Activated CD4-positive, CD25-positive, alpha-beta regulatory T cell treated with anti-CD3 and anti-CD28 coated beads, Interleukin-2, amount 50 U/mL, for 16 hours (primary cell): ENCODE measurements around the gene PPIB.
A peak's percentile ranks its signal among the peaks of the same experiment; 100 is the strongest.

Experiments
- DNase-seq: peaks from one replicate; pipeline ENCODE4 v3.0.0-alpha.2; 2020; ENCODE audit warnings: low read depth, low spot score

Gene PPIB

DNA sequence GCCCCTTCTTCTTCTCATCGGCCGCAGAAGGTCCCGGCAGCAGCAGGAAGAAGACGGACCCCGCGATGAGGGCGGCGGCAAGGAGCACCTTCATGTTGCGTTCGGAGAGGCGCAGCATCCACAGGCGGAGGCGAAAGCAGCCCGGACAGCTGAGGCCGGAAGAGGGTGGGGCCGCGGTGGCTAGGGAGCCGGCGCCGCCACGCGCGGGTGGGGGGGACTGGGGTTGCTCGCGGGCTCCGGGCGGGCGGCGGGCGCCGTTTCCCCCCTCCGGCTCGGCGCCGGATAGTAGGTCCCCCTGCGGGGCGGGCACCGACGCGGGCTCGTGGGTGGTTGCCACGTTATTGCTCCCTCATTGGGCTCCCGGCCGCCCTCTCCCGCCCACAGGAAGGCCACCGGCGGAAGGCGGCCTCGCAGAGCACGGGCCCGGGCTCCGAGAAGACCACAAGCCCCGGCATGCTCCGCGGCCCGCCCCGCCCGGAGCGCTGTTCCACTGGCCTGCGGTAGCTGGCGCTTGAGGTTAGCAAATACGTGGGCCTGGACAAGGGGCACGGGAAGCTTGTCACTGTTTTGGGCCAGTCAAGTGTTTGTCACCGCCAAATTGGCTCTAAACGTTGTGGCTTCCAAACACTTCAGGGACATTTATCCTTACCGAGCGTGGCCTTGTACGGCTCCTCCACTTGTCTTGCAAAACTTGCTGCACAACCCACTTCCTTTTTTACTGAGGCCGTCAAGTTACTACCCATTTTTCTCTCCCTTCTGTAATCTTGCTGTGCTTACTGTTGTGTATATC, at the start of gene PPIB:
Gene PPIB (minus strand): TSS at position 154 of the 790 bp plus-strand sequence. CDS start 36 bp downstream, at position 118.
- DNase-seq: peak; percentile 95

DNA sequence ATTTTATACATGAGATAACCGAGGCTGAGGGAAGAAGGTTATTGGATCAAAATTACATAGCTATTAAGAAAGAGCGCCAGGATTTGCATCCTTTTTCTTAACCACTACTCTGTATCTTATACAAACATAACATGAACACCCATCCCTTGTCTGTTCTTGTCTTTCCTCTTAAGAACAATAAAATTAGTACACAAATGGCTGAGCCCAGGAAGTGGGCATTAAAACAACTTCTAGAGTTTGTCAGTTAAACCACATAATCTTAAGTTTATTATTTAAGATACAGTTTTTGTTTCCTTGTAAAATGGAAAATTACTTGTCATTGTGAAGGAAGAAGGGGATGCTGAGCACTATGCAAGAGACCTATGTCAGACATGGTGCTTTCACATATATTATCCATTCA, 48.9 kb upstream of the PPIB start:
- DNase-seq: no peak

DNA sequence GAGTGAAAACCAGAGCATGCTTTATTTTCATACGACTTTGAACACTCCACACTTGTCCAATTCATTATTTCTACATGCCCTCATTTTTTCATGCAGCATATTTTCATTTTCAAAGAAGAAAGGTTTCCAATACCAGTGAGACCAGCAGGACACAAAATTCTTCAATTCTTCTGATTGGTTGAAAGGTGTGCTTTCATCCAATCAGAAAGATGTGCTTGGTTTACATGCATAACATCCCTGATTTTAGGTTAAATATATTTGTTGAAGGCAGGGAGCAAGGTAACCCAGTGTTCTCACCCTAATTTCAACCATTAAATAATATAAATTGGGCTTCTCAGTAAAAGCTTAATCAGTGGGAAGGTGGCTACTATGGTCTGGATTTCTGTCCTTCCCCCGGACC, 47.5 kb upstream of the PPIB start:
- no peak for DNase-seq

DNA sequence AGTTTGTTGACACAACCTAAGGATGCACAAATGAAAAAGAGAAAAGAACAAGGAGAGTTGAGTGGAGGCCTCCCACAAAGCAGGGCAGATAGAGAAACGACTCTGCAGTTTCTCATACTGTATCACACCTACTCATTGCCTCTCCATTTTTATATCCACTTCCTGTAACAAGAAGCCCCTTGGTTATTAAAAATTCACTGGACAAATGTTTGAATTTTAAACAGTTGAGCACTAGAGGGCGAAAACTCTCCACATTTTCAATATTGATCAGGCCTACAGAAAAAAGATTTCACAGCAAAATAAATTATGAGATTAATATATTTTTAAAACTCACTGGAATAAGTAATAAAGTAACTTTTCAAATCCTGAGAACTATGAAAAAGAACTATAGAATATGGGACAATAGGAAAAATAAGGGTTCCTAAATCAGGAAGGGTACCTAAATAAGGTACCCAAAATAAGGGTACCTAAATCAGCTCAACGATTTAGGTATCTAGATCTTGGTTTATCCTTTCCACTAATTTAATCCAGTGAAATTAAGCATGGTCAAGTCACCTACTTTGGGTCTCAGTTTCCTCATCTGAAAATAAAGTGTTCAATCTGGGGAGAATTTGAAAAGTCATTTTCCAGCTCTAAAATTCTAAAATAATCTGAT, 47.0 kb upstream of the PPIB start:
- DNase-seq: no peak

DNA sequence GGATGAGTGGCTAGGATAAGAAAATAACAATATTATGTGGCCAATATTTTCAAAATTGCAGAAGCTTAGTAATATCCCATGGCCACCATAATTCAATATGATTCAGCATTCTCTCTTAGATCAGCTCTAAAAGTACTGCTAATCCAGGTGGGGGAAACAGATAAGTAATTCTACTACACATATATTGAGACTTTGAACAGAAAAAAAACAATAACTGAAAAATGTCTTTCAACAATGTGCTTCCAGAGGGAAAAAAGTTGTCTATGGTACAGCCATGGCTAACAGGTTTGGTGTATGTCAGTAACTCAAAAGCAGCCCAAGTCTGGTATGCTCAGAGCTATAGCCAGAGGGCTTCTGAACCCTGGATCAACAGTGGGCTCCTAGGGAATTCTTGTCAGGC, 42.4 kb upstream of the PPIB start:
- no peak for DNase-seq

DNA sequence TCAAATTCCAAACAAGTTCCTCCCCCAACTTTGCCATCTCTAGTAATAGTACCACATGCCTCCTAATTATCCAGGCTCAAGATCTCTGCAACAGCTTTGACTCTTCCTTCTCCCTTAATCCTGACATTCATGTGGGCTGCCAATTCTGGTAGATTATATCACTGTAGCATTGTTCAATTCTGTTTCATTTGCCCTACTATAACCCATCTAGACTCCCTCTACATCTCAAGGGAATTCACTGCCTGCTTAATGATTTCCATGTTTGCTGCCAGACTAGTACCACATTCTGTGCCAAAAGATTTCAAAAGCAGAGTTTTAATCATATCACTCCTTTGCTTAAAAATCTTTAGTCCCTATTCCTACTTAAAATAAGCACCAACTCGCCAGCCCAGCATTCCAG, 34.6 kb upstream of the PPIB start:
- no peak for DNase-seq

DNA sequence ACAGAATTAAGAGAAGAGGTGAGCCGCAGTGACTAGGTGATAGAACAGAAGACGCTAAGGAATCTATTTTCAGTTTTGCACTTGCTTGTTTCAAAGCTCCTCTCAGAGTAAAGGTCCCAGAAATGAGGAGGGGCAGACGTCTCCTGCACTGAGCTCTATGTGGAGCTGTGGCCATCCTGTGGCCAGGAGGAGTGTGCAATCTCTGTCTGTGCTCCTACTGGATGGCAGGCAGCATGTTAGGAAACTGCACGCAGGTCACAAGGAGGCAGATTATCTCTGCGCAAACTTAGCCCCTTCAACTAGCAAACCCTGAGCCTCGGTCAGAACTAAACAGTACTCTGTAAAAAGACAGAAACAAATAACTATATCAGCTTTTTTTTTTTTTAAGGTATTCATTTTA, 31.1 kb upstream of the PPIB start:
- no peak for DNase-seq

DNA sequence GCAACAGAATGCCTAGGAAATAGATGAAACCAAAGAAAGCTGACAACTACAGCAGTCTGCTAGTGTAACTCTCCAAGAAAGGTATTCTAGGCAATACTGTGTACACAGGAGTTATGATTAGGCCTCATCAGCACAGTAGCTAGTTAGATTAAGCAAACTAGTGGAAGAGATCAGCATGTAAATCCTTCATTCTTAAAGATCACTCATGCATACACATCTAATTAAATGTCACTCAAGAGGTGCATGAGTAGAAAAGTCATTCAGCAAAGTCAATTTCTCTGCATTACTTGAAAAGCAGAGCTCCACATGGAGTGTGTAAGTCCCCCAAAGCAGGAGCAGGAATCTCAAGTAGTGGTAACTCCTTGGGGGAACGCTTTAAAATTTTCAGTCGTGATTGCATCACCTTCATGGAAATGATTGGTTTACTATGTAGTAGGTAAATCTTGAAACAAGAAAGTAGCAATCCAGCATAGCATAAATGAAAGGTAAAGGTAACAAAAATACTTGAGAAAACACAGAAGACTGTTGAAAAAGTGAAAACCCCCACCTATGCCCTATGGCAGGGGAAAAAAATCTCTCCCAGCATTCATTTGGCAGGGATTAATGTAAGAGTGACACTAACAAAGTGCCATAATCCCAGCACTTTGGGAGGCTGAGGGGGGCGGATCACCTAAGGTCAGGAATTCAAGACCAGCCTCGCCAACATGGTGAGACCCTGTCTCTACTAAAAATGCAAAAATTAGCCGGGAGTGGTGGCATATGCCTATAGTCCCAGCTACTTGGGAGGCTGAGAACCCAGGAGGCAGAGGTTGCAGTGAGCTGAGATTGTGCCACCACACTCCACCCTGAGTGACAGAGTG, 29.4 kb upstream of the PPIB start:
- DNase-seq: no peak

DNA sequence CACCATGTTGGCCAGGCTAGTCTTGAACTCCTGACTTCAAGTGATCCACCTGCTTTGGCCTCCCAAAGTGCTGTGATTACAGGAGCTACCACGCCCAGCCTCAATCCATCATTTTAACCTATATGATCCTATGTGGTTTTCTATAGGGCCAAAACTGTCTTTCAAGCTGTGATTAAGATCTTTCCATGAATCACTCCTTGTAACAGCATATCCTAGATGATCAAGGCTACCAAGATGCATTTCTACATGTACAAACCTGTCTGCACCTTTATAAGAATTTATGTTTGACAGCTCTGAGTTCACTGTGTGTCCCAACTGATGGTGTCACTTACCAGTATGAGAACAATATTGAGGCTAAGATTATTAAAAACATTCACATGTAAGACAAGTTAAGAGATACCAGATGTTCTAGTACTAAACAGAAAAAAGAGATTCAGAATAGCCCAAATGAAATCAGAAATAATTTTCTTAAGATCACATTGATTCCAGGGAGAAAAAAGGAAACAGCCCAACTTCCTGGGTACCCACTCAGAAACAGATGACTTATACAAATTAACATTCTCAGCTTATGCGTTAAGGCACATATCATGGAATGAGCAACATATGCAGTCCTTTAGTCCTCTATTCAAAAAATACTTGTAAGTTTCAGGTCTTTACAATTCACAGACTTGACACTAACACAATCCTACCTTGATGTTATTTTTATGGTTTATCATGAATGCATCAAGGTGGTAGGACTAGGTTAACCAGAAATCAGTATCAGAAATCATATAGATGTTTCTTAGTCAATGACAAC, 24.8 kb upstream of the PPIB start:
- no peak for DNase-seq

DNA sequence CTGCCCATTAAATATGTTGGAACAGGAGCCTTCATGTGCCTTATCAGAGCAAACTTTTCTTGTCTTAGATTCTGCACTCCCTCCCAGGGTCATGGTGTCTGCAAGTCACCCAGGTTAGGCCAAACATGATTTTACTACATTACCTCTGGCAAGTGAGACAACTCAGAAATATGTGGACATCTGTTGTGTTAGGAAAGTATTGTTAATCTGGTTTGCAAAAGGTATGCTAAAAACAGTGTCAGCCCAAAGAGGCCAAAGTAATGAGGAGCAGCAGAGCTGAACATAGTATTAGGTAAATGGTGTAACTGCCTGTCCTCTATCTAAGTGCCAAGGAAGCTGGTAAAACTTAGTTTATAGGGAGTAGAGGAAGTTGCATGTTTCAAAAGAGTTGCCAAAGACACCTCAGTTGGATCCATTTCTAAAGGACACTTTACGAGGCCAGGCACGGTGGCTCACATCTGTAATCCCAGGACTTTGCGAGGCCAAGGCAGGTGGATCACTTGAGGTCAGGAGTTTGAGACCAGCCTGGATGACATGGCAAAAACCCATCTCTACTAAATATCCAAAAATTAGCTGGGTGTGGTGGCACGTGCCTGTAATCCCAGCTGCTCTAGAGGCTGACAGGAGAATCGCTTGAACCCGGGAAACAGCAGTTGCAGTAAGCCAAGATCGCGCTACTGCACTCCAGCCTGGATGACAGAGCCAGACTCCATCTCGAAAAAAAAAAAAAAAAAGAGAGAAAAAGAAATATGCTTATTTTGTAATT, 22.5 kb upstream of the PPIB start:
- DNase-seq: no peak

DNA sequence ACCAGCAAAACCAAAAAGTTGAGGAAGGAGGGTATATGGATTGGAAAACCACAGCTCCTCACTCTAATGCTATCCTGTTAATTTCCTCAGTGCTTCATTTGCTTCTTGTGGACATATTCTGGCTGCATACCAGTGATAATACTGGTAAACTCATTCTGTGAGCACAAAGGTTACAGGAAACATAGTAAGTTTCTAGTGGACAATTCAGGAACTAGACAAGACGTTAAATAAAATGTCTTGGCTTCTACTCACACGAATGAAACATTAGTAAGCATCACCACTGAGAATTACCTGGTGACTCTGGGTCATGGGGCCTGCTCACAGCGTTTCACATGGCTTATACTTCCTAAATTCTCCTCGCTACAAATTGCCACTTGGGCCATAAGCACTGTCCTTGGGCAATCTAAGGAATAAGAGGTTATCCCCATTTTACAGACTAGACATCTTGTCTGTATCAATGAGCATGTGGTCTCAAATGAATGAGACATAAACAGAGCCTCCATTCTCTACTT, 20.1 kb upstream of the PPIB start:
- DNase-seq: no peak

DNA sequence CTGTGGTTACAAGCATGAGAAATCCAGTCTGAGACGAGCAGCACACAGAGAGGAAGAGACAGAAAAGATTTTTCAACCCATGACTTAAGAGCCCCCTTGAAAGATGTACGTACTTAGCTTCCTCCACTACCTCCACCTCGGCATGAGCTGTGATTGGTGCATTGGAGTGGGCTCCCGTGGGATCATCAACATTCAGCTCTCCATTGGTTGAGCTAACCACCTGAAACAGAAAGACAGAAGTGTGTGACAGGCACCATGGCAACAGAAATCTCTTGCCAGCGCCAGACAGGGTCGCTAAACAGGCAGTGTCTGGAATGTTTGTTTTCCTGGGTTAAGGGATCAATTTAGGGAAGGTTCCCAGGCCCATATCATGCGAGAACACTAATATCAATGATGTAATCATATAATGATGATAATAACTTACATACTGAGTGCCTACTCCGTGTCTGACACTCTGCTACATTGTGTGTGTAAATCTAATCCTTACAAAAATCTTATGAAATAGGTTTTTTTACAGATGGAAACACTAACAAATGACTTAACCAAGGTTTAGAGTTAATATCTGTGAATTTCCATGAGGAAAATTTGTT, 17.5 kb upstream of the PPIB start:
- DNase-seq: no peak

DNA sequence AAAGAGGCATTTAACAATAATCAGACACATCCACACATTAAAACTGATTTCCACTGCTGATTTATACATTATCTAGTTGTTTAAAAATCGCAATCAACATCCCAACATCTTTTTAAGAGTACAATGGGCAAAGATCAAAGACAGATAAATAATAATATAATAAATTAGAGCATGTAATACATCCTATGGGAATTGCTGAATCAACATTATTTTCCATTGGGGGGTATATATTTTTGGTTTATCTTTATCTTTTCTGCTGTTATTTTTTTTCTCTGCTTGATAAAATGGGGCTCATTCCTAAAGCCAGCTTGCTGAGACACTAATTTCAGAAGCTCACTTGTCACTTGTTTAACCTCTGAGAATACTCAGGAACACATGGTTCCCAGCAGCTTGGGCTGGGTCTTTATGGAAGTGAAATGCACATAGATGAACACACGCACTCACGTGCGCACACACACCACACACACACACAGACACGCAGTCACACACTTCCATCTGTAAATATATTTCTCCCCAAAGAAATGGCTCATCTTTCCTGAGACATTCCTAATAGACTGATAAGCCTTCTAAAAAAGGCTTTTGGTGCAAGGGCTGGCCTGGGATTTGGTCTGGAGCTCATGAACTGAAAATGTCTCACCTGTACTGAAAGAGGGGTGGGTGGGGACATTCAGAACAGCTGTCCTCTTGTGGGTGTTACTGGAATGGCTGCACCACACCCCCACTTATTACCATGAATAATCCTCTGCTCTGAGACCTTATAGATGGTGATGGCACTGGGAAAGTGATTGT, 3.5 kb upstream of the PPIB start:
- DNase-seq: no peak

DNA sequence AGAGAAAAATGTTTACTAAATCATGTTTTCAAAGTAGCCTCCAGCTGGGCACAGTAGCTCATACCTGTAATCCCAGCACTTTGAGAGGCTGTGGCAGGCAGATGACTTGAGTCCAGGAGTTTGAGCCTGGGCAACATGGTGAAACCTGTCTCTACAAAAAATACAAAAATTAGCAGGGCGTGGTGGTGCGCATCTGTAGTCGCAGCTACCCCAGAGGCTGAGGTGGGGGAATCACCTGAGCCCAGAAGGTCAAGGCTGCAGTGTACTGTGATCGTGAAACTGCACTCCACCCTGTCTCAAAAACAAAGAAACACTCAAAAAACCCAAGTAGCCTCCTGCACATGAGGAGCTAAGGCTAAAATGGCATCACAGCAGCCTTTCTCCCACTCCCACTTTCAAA, 1.6 kb upstream of the PPIB start:
- DNase-seq: no peak

DNA sequence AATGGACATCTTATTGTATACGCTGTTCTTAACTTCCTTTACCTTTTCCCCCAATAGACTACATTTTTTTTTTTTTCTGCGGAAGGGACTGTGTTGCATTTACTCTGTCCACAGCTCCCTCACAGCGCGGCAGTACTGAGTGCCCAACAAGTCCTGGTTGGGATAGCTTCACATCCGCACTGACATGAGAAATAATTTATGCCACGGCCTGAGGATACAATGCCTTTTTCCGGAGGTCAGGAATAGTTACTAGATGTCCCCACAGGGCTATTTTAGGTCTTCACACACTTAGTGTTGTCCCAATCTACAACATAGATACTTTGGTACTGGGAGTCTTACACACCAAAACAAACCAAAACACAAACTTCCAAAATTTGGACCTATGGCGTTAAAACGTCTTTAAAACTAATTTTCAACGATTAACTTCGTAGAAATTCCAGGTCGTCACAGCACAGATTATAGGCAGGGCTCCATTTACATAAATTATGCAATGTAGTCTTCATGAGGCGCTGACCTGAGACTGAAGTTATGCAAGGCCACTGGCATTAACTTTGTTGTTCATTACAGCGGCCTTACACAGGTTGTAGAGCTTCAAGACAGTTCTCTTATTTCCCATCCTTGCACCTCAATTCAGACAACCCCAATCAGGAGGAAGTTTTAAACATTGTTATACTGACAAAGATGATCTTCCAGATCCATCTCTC, 989 bp upstream of the PPIB start:
- no peak for DNase-seq

DNA sequence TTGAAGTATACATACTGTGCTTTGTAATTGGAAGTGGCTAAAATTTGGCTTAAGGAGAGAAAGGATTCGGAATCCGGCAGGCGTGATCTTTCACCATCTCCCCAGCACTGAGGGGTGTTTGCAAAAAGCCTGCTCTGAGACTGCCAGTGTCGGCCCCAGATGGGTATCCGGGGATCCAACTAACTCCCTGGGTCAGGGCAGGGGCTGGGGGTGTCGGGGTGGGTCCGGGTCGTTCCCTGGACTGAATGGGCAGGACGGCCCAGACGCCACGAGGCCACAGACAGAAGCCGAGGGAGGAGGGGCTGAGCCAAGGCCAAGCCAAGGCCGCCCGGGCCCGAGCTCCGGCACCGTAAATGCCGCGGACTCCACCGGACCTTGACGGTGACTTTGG, 349 bp downstream of the PPIB start:
- no peak for DNase-seq

DNA sequence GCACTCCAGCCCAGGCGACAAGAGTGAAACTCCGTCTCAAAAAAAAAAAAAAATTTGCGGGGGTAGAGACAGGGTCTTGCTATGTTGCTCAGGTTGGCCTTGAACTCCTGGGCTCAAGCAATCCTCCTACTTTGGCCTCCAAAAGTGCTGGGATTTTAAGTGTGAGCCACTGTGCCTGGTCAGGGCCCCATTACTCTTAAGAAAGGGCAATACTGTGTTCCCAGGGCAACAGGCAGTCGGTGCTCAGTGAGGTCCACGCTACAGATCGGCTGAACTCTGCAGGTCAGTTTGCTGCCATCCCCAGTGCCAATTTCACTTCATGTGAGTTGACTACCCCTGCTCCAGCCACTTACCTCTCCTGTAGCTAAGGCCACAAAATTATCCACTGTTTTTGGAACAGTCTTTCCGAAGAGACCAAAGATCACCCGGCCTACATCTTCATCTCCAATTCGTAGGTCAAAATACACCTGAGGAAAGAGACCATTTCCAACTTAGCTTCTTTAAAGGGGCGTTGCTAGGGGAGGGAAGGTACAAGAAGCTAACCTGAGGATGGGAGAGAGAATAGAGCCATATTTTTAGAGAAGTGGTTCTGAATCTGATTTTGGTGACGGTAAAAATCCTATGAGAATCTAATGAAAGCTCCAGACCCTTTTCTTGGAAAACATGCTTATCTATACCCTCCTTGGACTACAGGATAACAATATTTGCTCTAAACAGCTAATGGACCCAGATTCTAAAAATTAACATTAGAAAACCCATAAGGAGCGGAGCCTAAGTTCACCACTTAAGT, 939 bp downstream of the PPIB start:
- no peak for DNase-seq
